Gastrocnemius medialis (tissue), 4 donors: ENCODE results near the gene VCAN.

Experiments
- POLR2A ChIP-seq, 2 donors: fragments of 450-650 bp; IDR thresholded peaks; one replicate each; pipeline ENCODE4 v1.6.1; 2017; ENCODE audit warnings: antibody characterized with exemption in 2 of 2, mild to moderate bottlenecking in 2 of 2, moderate library complexity in 2 of 2
- TF ChIP-seq, protein P1 (sequence below), 5 experiments: fragments of 450-650 bp in 3 of 5; fragments of 200-600 bp in 2 of 5; sonication (generic) in 2 of 5; IDR thresholded peaks in 4 of 5; conservative IDR thresholded peaks in 1 of 5; 1 replicate in 4 of 5; 2 replicates in 1 of 5; pipeline ENCODE4 v1.5.1; 2016 to 2019; ENCODE audit warnings: antibody characterized with exemption in 5 of 5, mild to moderate bottlenecking in 3 of 5, moderate library complexity in 3 of 5

DNA sequence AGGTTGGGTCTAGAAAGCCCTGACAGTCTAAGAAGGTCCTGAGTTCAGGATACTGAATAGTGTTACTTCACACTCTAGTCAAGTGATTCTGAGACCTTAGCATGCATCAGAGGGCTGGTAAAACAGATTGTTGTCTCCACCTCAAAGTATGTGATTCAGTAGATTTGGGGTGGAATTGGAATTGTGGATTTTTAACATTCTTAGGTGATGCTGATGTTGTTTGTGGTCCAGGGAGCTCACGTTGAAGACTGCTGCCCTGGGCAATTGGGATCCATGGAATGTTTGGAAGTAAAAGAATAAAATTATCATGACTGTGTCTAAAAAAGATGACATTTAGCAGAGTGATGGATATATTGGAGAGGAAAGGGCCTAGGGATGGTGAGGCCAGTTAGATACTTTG, 75.6 kb downstream of the VCAN start:
- TF ChIP-seq, protein P1, sequence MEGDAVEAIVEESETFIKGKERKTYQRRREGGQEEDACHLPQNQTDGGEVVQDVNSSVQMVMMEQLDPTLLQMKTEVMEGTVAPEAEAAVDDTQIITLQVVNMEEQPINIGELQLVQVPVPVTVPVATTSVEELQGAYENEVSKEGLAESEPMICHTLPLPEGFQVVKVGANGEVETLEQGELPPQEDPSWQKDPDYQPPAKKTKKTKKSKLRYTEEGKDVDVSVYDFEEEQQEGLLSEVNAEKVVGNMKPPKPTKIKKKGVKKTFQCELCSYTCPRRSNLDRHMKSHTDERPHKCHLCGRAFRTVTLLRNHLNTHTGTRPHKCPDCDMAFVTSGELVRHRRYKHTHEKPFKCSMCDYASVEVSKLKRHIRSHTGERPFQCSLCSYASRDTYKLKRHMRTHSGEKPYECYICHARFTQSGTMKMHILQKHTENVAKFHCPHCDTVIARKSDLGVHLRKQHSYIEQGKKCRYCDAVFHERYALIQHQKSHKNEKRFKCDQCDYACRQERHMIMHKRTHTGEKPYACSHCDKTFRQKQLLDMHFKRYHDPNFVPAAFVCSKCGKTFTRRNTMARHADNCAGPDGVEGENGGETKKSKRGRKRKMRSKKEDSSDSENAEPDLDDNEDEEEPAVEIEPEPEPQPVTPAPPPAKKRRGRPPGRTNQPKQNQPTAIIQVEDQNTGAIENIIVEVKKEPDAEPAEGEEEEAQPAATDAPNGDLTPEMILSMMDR (IDR thresholded peaks at IDR 0.05 in 4 of 5, conservative IDR thresholded peaks at IDR 0.05 in 1 of 5), result no peak
- no peak for TF ChIP-seq POLR2A (IDR thresholded peaks at IDR 0.05)
